Thymus (tissue), 11 donors: ENCODE data around the gene AEN. TPM values are rescaled to one million over a fixed set of nuclear protein-coding genes. Genes with fewer than 3 reads are reported as not detected.

Experiments
- DNase-seq, 9 donors: peaks; one replicate each; pipeline ENCODE4 v3.0.0-alpha.2; 2013; ENCODE audit warnings: low spot score in 9 of 9, low read depth in 6 of 9, missing footprints in 1 of 9
- H3K27ac ChIP-seq, 2 donors: one replicate each; pipeline ENCODE4 v1.5.1; 2013; ENCODE audit warnings: control low read depth in 1 of 2, low read depth in 1 of 2, low read length in 1 of 2, mild to moderate bottlenecking in 1 of 2, moderate library complexity in 1 of 2
- H3K27me3 ChIP-seq, 2 donors: one replicate each; pipeline ENCODE4 v1.5.1; 2013; ENCODE audit warnings: low read length in 1 of 2; ENCODE audit not compliant: control insufficient read depth in 2 of 2, insufficient read depth in 1 of 2
- H3K36me3 ChIP-seq, 2 donors: one replicate each; pipeline ENCODE4 v1.5.1; 2013; ENCODE audit warnings: low read length in 1 of 2, mild to moderate bottlenecking in 1 of 2, moderate library complexity in 1 of 2; ENCODE audit not compliant: control insufficient read depth in 2 of 2, insufficient read depth in 2 of 2
- H3K4me1 ChIP-seq, 2 donors: one replicate each; pipeline ENCODE4 v1.5.1; 2013; ENCODE audit warnings: low read length in 2 of 2; ENCODE audit not compliant: control insufficient read depth in 2 of 2, insufficient read depth in 2 of 2
- H3K4me3 ChIP-seq, 2 donors: one replicate each; pipeline ENCODE4 v1.5.1; 2013; ENCODE audit warnings: low read length in 2 of 2, control low read depth in 1 of 2, mild to moderate bottlenecking in 1 of 2
- H3K9me3 ChIP-seq, 2 donors: one replicate each; pipeline ENCODE4 v1.5.1; 2013; ENCODE audit warnings: low read length in 1 of 2, mild to moderate bottlenecking in 1 of 2; ENCODE audit not compliant: control insufficient read depth in 2 of 2, insufficient read depth in 1 of 2
- WGBS: extraction: QIAGEN DNeasy Blood & Tissue Kit; methylation state at CpG from one replicate; pipeline ENCODE4 v1.1.7; 2013; 5-methylcytosine and 5-hydroxymethylcytosine counted together
- polyA plus RNA-seq: library from polyadenylated mRNA; stranded (reverse); fragments of 200-250 nt; gene quantifications from one replicate; pipeline ENCODE4 v1.2.3, GENCODE V29; 2013
- total RNA-seq: library from RNA; stranded (reverse); fragments of 120-200 nt; gene quantifications from one replicate; pipeline ENCODE4 v1.2.4, GENCODE V29; 2013
- donor health status: healthy.

Gene AEN
- total and polyA plus RNA-seq, 2 donors: 13.8 to 14.1 TPM

DNA sequence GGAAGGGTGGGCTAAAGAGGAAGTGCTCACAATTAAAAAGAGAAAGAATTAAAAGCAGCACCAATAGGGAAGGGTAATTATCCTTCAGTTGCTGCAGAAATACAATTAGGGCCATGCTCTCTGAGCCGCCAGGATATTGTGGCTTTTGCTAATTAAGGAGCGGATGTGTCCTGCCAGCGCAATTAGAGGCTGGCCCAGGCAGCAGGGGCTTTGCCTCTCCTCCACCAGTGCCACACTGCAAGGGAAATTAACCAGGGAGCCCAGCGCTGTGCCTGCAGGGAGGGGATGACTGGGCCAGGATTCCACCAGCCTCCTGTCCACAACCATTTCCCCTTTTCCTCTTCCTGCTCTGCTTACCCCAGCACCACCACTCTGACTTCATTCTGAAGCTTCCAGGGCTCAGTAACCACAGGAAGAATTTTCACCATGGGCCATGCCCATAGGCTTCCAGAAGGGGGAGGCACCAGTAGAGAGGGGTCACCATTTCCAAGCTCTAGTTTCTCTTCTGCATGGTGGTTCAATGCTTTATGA is 10.4 kb upstream of the AEN start:
- Histone ChIP-seq H3K4me3 (no peak overlapping the region), H3K9me3 (peaks cover 0 to 1% of the 10 kb centered on the region in 2 donors), H3K4me1 (no peaks in the 10 kb centered on the region), H3K36me3 (no peaks in the 10 kb centered on the region), H3K27me3 (peaks cover 40 to 86% of the 10 kb centered on the region in 2 donors), H3K27ac (no peak overlapping the region)
- 23% methylated on average over 4 of the region's 4 CpGs for WGBS
- DNase-seq: no peak

- 90% methylated on average over 7 of the region's 7 CpGs for WGBS
- Histone ChIP-seq H3K27ac (no peak overlapping the region), H3K4me1 (no peaks in the 10 kb centered on the region), H3K36me3 (no peaks in the 10 kb centered on the region), H3K4me3 (no peak overlapping the region), H3K27me3 (peaks cover 26 to 71% of the 10 kb centered on the region in 2 donors), H3K9me3 (peaks cover 0 to 1% of the 10 kb centered on the region in 2 donors)
- DNase-seq: no peak
Observed at GRCh38 chr15:88612186-88612796, 8.8 kb upstream of the AEN start.

DNA sequence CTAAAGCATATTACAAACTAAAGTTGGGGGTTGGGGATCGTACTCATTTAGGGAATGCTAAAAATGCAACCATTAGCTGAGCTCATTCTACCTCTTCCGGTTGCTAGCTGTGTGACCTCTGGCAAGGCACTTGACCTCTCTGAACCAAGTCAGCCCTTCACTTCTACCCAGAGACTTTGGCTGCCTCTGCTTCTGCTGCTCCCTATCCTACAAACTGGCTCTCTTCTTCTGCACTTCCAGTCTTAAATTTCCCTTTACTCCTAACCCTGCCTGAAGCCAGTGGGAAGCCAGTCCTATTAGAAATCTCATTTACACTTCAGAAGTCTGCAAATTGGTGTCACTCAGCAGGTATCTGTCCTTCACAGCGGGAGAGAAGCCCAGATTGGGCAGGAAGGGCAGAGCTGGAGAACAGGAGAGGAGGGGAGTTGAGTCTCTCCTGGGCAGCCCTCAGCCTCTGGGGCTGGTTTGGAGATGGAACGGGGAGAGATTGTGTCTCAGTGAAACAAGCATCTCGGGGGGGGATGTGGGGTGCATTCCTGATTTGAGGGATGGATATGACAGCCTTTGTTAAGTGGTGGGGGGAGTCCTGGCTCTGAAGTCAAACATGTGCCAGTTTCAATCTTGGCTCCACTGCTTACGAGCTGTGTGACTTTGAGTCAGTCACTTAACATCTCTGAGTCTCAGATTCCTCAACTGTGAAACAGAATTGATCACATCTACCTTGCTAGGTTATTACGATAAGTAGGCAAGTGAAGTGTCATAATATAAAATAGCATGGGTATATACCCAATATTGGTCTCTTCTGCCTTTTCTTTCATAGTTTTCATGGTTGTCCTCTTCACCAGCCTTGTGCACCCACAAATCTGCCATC is 7.8 kb upstream of the AEN start:
- Histone ChIP-seq H3K27me3 (peaks cover 19 to 64% of the 10 kb centered on the region in 2 donors), H3K4me1 (no peaks in the 10 kb centered on the region), H3K4me3 (no peak overlapping the region), H3K9me3 (peaks cover 0 to 1% of the 10 kb centered on the region in 2 donors), H3K27ac (no peak overlapping the region), H3K36me3 (no peaks in the 10 kb centered on the region)
- DNase-seq: no peak
- WGBS: 89% methylated on average over 7 of the region's 7 CpGs

GRCh38 chr15:88615303-88616107 is 5.6 kb upstream of the AEN start:
- peaks cover 0 to 1% of the 10 kb centered on the region in 2 donors for H3K9me3 ChIP-seq
- H3K36me3 ChIP-seq: no peaks in the 10 kb centered on the region
- no peak for DNase-seq
- no peaks in the 10 kb centered on the region for H3K4me1 ChIP-seq
- no peak overlapping the region for H3K4me3 ChIP-seq
- H3K27ac ChIP-seq: no peak overlapping the region
- H3K27me3 ChIP-seq: peaks cover 11 to 48% of the 10 kb centered on the region in 2 donors
- WGBS: 92% methylated on average over 11 of the region's 11 CpGs

GRCh38 chr15:88616240-88616639 is 4.9 kb upstream of the AEN start:
- Histone ChIP-seq H3K27ac (no peak overlapping the region), H3K27me3 (peaks cover 11 to 42% of the 10 kb centered on the region in 2 donors), H3K36me3 (no peaks in the 10 kb centered on the region), H3K4me1 (peaks cover 4% of the 10 kb centered on the region in 2 donors), H3K4me3 (no peak overlapping the region), H3K9me3 (peaks cover 0 to 1% of the 10 kb centered on the region in 2 donors)
- WGBS: 90% methylated on average over 4 of the region's 4 CpGs
- no peak for DNase-seq

DNA sequence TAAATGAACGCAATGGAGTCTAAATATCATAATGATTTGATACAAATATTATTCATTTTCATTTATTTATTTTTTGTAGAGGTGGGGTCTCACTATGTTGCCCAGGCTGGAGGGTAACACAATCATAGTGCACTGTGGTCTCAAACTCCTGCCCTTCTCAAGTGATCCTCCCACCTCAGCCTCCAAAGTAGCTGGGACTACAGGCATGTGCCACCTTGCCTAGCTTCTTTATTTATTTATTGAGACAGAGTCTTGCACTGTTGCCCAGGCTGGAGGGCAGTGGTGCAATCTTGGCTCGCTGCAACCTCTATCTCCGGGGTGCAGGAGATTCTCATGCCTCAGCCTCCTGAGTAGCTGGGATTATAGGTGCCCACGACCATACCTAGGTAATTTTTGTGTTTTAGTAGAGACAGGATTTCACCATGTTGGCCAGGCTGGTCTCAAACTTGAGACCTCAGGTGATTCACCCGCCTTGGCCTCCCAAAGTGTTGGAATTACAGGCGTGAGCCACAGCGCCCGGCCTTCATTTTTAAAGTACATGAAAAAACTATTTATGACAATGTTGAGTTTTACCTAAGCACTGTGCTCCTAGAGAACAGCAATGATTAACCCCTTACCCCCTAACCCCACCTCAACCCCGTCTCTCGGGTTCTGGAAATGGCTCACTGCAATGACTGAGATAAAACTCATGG is 4.0 kb upstream of the AEN start:
- WGBS: 96% methylated on average over 10 of the region's 10 CpGs
- H3K9me3 ChIP-seq: peaks cover 0 to 1% of the 10 kb centered on the region in 2 donors
- no peak overlapping the region for H3K4me3 ChIP-seq
- DNase-seq: no peak
- H3K36me3 ChIP-seq: peaks cover 0 to 1% of the 10 kb centered on the region in 2 donors
- no peak overlapping the region for H3K27ac ChIP-seq
- peaks cover 5 to 34% of the 10 kb centered on the region in 2 donors for H3K27me3 ChIP-seq
- H3K4me1 ChIP-seq: peaks cover 4 to 13% of the 10 kb centered on the region in 2 donors

DNA sequence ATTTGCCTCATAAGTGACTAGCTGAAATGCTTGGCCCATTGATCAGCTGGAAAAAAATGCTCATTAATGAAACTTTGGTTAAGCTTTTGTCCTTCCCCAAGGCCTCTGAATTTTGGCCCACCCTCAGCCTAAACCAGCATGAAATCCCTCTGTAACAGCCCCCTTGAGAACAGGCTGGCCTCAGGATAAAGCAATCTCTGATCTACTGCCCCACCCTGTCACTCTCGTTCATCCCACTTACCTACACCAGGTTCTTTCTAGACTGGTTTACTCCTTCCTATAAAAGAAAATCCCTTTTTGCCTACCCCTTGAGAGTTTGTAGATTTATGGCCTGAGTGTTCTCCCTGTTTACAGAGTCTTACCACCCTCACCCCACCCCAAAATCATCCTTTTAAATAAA is 3.4 kb upstream of the AEN start:
- no peak overlapping the region for H3K4me3 ChIP-seq
- peaks cover 0 to 1% of the 10 kb centered on the region in 2 donors for H3K9me3 ChIP-seq
- WGBS: 91% methylated on average over 1 of the region's 1 CpG
- peaks cover 3 to 30% of the 10 kb centered on the region in 2 donors for H3K27me3 ChIP-seq
- no peak overlapping the region for H3K27ac ChIP-seq
- H3K36me3 ChIP-seq: peaks cover 0 to 4% of the 10 kb centered on the region in 2 donors
- peaks cover 9 to 13% of the 10 kb centered on the region in 2 donors for H3K4me1 ChIP-seq
- no peak for DNase-seq

DNA sequence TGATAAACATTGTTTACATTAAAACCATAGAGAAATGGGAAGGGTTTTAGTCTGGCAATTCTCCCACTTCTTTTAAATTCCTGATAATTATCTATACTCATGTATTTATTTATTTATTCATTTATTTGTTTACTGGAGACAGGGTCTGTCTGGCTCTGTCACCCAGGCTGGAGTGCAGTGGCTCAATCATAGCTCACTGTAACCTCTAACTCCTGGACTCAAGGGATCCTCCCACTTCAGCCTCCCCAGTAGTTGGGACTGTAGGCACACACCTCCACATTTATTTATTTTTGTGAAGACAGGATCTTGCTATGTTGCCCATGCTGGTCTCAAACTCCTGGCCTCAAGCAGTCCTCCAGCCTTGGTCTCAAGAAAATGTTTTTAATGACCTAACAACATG is 2.5 kb upstream of the AEN start:
- no peak for DNase-seq
- H3K9me3 ChIP-seq: peaks cover 0 to 1% of the 10 kb centered on the region in 2 donors
- H3K27ac ChIP-seq: no peak overlapping the region
- H3K27me3 ChIP-seq: peaks cover under 1 to 21% of the 10 kb centered on the region in 2 donors
- H3K4me3 ChIP-seq: no peak overlapping the region
- H3K4me1 ChIP-seq: peaks cover 15 to 19% of the 10 kb centered on the region in 2 donors
- peaks cover 2 to 4% of the 10 kb centered on the region in 2 donors for H3K36me3 ChIP-seq
